Neuron (in vitro differentiated cells): ENCODE results near the gene GGT5.

Experiments used
- H2AFZ ChIP-seq: one replicate; pipeline ENCODE4 v1.6.1; 2013; ENCODE audit warnings: low read depth, mild to moderate bottlenecking, inconsistent platforms, low read length, moderate library complexity
- H3K27me3 ChIP-seq: one replicate; pipeline ENCODE4 v1.6.1; 2013; ENCODE audit warnings: low read length; ENCODE audit not compliant: insufficient read depth
- H3K36me3 ChIP-seq: one replicate; pipeline ENCODE4 v1.6.1; 2013; ENCODE audit warnings: low read length; ENCODE audit not compliant: insufficient read depth
- H3K4me1 ChIP-seq: one replicate; pipeline ENCODE4 v1.6.1; 2013; ENCODE audit warnings: low read length; ENCODE audit not compliant: insufficient read depth
- H3K4me3 ChIP-seq: 2 replicates; pipeline ENCODE4 v1.5.1; 2013; ENCODE audit warnings: mild to moderate bottlenecking, low read length, moderate library complexity
- H3K9me3 ChIP-seq: one replicate; pipeline ENCODE4 v1.6.1; 2013; ENCODE audit warnings: low read length

GGT5 gene

GRCh38 chr22:24236656-24237055 lies 8.2 kb downstream of the GGT5 start:
- no peak overlapping the region for H2AFZ ChIP-seq
- H3K36me3 ChIP-seq: no peaks in the 10 kb centered on the region
- no peaks in the 10 kb centered on the region for H3K4me1 ChIP-seq
- H3K27me3 ChIP-seq: no peaks in the 10 kb centered on the region
- H3K9me3 ChIP-seq: no peaks in the 10 kb centered on the region
- no peak overlapping the region for H3K4me3 ChIP-seq

GRCh38 chr22:24235315-24235714 lies 9.6 kb downstream of the GGT5 start:
- Histone ChIP-seq H3K4me3 (no peak overlapping the region), H3K36me3 (no peaks in the 10 kb centered on the region), H3K9me3 (no peaks in the 10 kb centered on the region), H2AFZ (no peak overlapping the region), H3K27me3 (no peaks in the 10 kb centered on the region), H3K4me1 (no peaks in the 10 kb centered on the region)

DNA sequence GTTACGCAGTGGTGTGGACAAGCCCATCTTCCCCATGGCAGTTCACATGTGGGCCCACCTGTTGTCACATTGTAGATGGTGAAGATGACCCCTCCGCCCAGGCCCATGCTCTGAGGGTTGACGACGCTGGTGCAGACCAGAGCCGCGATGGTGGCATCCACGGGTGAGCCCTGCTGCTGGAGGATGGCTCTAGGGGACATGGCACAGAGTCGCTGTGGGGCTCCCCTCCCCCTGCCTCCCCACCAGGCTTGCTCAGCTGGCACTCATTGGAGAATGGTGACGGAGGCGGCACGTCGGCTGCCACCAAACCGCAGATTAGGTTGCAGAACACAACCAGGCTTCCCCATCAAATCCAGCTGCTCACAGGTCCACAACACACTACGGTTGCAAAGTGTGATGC lies 11.1 kb downstream of the GGT5 start:
- H3K4me1 ChIP-seq: no peaks in the 10 kb centered on the region
- H2AFZ ChIP-seq: no peak overlapping the region
- no peak overlapping the region for H3K4me3 ChIP-seq
- H3K9me3 ChIP-seq: no peaks in the 10 kb centered on the region
- H3K36me3 ChIP-seq: no peaks in the 10 kb centered on the region
- H3K27me3 ChIP-seq: no peaks in the 10 kb centered on the region

DNA sequence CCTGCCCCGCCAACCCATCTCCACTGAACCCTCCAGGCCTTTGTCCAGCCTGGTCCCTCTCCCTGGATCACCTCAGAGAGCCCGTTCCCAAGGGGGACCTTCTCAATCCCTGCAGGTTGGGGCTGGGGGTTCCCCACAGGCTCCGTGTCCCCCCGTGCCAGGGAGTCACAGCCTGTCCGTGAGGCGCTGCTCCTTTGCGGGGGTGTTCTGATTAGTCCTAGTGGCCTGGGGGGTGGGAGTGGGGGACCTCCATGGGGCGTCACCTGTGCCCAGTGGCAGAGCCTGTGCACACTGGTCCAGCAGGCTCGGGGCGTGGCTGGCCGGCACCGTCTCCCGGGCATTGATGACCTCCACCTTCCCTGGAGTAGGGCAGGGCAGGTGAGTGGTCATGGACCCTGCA lies 11.6 kb downstream of the GGT5 start:
- Histone ChIP-seq H3K9me3 (no peaks in the 10 kb centered on the region), H3K4me1 (no peaks in the 10 kb centered on the region), H3K36me3 (no peaks in the 10 kb centered on the region), H2AFZ (no peak overlapping the region), H3K4me3 (no peak overlapping the region), H3K27me3 (no peaks in the 10 kb centered on the region)

DNA sequence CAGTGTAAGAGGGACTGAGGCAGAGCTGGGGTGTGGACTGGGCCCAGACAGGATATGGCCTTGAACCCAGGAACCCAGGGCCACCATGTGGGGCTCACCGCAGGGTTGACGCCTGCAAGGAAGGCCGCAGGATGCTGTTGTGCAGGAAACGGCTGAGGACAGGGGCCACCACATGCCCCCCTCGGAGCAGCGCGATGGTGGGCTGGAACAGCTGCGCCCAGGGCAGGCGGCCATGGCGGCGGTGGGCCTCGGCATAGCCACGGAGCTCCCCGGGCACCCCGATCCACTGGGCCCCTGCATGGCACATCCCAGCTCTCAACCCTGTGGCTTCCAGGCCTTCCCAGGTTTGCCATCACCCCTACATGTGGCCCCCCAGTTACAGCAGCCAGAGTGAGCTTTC lies 12.2 kb downstream of the GGT5 start:
- Histone ChIP-seq H3K9me3 (no peaks in the 10 kb centered on the region), H3K4me1 (no peaks in the 10 kb centered on the region), H3K36me3 (no peaks in the 10 kb centered on the region), H2AFZ (no peak overlapping the region), H3K4me3 (no peak overlapping the region), H3K27me3 (no peaks in the 10 kb centered on the region)

- Histone ChIP-seq H2AFZ (no peak overlapping the region), H3K9me3 (no peaks in the 10 kb centered on the region), H3K27me3 (no peaks in the 10 kb centered on the region), H3K4me1 (no peaks in the 10 kb centered on the region), H3K4me3 (no peak overlapping the region), H3K36me3 (no peaks in the 10 kb centered on the region)
Observed at GRCh38 chr22:24232124-24232523, 12.8 kb downstream of the GGT5 start.

DNA sequence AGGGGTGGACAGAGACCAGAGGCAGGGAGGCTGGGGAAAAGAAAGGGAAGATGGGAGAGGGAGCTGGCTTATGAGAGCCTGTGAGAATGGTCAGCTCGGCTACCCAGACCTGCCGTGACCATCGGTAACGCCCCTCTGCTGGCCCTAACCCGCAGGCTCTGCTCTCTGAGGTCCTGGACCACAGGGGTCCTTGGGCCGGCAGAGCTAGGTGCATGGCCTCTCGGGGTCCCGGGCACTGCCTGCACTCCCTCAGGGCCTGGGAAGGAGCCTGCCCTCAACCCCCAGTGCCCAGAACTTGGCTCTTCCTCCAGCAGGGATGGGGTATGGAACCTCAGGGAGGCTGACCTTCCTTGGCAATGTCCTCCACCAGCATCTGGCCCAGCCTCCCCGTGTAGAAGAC lies 13.2 kb downstream of the GGT5 start:
- no peaks in the 10 kb centered on the region for H3K4me1 ChIP-seq
- H3K27me3 ChIP-seq: no peaks in the 10 kb centered on the region
- H3K36me3 ChIP-seq: no peaks in the 10 kb centered on the region
- H3K4me3 ChIP-seq: no peak overlapping the region
- H3K9me3 ChIP-seq: no peaks in the 10 kb centered on the region
- H2AFZ ChIP-seq: no peak overlapping the region

DNA sequence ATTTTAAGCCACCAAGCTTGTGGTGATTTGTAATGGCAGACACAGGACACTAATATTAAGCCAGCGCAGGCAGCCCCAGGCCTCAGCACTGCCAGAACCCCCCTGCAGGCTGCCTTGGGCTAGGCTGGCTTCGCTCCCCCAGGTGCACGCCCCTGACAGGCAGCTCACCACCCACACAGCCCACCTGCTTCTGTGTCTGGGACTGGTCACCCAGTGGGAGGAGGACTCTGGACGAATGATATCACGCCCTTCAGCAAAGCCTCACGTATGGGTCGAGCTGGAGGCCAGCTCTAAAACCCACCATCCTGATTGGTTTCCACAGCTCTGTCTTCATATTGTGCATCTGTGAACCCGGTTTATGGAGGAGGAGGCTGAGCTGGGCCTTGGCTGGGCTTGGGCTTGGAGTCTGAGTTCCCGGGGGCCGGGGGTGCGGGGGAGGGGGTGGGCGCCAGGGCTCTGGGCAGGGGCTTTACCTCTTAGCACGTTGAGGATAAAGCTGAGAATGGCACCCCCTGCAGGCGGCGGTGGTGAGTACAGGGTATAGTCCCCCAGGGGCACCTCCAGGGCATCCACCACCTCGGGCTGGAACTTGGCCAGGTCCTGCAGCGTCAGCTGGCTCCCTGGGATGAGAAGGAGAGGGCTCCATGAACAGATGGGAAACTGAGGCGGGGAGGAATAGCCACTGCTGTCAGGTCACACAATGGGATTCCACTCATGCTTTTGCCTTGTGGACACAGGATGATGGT lies 13.8 kb downstream of the GGT5 start:
- Histone ChIP-seq H3K9me3 (no peaks in the 10 kb centered on the region), H2AFZ (no peak overlapping the region), H3K27me3 (no peaks in the 10 kb centered on the region), H3K36me3 (no peaks in the 10 kb centered on the region), H3K4me3 (no peak overlapping the region), H3K4me1 (no peaks in the 10 kb centered on the region)

DNA sequence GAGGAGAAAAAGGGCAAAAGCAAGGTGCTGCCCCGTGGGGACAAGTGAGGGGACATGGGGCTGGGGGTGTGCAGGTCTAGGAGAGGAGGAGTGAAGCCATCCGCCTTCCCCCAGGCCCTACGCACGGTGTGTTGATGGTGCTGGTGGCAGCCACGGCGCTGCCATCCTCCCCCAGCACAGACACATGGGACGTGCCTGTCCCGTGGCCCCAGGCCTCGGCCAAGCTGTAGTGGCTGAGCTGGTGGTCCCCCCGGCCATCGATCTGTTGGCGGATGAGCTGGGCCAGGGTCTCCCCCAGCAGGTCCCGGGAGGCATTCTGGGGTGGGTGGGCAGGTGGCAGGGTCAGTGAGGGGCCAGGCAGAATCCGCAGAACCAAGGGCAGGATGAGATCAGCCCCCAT lies 18.9 kb downstream of the GGT5 start:
- Histone ChIP-seq H3K4me3 (no peak overlapping the region), H3K36me3 (no peaks in the 10 kb centered on the region), H3K27me3 (no peaks in the 10 kb centered on the region), H3K9me3 (no peaks in the 10 kb centered on the region), H3K4me1 (no peaks in the 10 kb centered on the region), H2AFZ (no peak overlapping the region)

DNA sequence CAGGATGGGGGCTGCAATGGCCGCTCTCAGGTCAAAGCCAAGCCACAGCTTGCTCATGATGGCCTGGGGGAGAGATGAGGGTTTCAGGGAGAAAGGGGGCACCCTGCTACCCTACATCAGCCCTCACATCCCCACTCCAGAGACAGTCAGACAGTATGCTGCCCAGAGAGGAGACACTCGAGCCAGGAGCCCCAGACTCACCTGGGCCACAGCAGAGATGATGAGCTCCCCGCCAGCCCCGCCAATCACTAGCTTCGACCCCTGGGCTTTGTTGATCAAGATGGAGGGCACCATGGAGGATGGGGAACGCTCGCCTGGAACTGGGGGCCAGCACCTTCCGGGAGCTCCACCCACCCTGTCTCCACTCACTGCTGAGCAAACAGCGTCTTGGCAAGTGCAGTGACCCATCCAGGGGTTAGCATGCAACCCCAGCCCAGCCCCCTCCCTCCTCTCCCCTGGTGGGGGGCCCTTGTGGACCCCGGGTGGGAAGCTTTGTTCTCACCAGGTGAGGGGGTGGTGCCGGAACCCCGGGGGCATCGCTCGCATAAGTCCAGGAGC lies 19.8 kb downstream of the GGT5 start:
- no peak overlapping the region for H2AFZ ChIP-seq
- no peaks in the 10 kb centered on the region for H3K36me3 ChIP-seq
- H3K27me3 ChIP-seq: no peaks in the 10 kb centered on the region
- no peaks in the 10 kb centered on the region for H3K4me1 ChIP-seq
- H3K9me3 ChIP-seq: no peaks in the 10 kb centered on the region
- H3K4me3 ChIP-seq: no peak overlapping the region

- no peak overlapping the region for H3K4me3 ChIP-seq
- no peaks in the 10 kb centered on the region for H3K4me1 ChIP-seq
- H3K36me3 ChIP-seq: no peaks in the 10 kb centered on the region
- H3K27me3 ChIP-seq: no peaks in the 10 kb centered on the region
- no peaks in the 10 kb centered on the region for H3K9me3 ChIP-seq
- H2AFZ ChIP-seq: no peak overlapping the region
Observed at GRCh38 chr22:24224468-24224867, 20.4 kb downstream of the GGT5 start.

DNA sequence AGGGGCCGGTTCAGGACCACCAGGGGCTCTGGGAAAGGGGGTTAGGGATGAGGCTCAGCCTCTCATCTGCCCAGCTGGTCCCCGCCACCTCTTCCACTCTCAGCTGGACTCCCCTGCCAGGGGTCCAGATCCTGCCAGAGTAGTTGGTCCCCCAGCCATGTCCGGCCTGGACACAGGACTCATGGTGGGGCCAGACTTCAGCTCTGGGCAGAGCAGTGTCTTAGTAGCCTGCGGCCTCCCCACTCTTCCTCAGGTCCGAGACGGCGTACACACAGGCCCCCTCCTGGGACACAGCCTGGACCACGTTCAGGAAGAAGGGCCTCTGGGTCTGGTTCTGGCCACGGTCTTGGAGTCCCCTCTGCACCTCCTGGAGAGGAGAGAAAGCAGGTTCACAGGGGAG lies 25.1 kb downstream of the GGT5 start:
- Histone ChIP-seq H3K36me3 (no peaks in the 10 kb centered on the region), H3K9me3 (no peaks in the 10 kb centered on the region), H3K4me1 (no peaks in the 10 kb centered on the region), H2AFZ (no peak overlapping the region), H3K4me3 (no peak overlapping the region), H3K27me3 (no peaks in the 10 kb centered on the region)

DNA sequence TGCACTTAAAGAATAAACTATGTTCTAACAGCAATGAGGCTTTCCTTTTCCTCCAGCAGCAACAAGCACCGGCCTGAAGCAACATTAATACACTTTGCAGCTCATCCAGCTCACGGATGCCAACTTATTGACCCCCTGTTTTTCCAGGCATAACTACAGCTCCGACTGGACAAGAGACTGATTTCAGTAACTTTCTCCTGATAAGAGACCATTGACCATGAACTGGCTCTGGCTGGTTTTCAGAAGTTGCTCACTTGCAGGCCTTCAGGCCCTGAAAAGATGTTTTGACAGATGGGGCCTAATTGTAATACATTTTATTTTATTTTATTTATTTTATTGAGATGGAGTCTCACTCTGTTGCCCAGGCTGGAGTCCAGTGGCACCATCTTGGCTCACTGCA lies 27.5 kb downstream of the GGT5 start:
- Histone ChIP-seq H2AFZ (no peak overlapping the region), H3K4me3 (no peak overlapping the region), H3K4me1 (no peaks in the 10 kb centered on the region), H3K9me3 (no peaks in the 10 kb centered on the region), H3K36me3 (no peaks in the 10 kb centered on the region), H3K27me3 (no peaks in the 10 kb centered on the region)
